Sigmoid colon (tissue), 4 donors: ENCODE results near the gene GRIN2A.

Experiments used
- CTCF ChIP-seq, 4 experiments: fragments of 450-650 bp in 3 of 4; fragments of 200-600 bp in 1 of 4; IDR thresholded peaks; one replicate each; pipeline ENCODE4 v1.5.1; 2016 to 2019; ENCODE audit warnings: antibody characterized with exemption in 4 of 4, mild to moderate bottlenecking in 3 of 4, moderate library complexity in 2 of 4
- POLR2AphosphoS5 ChIP-seq, 4 donors: sonication (generic); formaldehyde crosslinking; IDR thresholded peaks; one replicate each; pipeline ENCODE4 v1.6.1; 2017; ENCODE audit warnings: antibody characterized with exemption in 4 of 4

DNA sequence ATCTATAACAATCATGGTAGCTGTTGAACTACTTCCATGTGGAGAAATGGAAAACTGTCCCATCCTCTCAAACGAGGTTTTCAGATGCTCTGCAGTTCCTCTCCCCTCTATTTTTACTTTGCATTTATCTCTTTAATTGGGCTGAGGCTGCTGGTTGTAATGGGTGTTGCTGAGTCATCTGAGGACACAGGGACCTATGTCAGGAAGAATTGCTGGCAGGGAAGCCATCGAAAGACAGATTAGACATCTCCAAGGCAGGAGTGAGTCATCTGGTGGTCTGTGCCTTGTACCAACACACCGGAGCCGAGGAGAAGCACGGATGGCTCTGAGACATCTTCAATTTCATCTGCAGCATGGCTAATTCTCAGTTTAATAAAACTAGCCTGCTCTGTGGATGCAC lies 394.5 kb downstream of the GRIN2A start:
- TF ChIP-seq POLR2AphosphoS5 (IDR thresholded peaks at IDR 0.05) = no peak
- TF ChIP-seq CTCF (IDR thresholded peaks at IDR 0.05) = no peak
